GM12891 (cell line): ENCODE results near the gene NIP7.
"Not testable (repeated sequence)": the region's sequence is repeated elsewhere in the genome, so short reads cannot be mapped to it uniquely, and the experiment has no call there.

Experiments used
- DNase-seq: peaks from one replicate; pipeline ENCODE4 v3.0.0; 2011; ENCODE audit warnings: low spot score; ENCODE audit not compliant: insufficient read length
- FAIRE-seq: peaks from 2 replicates; lab custom pipeline; 2011; peaks lifted over from hg19 to GRCh38; lab: Jason Lieb, UNC
- PAX5 ChIP-seq: IDR thresholded peaks from 2 replicates; pipeline ENCODE4 v1.6.1; 2011; ENCODE audit warnings: low read length, moderate library complexity, mild to moderate bottlenecking; ENCODE audit not compliant: insufficient read depth, severe bottlenecking
- POLR2A ChIP-seq: IDR thresholded peaks from 2 replicates; pipeline ENCODE4 v1.6.1; 2011; ENCODE audit warnings: low read depth, low read length, control low read depth
- POLR2AphosphoS5 ChIP-seq: IDR thresholded peaks from 2 replicates; pipeline ENCODE4 v1.6.1; 2011; ENCODE audit warnings: low read depth, low read length, control low read depth
- POU2F2 ChIP-seq: IDR thresholded peaks from 2 replicates; pipeline ENCODE4 v1.6.1; 2011; ENCODE audit warnings: low read depth, mild to moderate bottlenecking, control low read depth, low read length, moderate library complexity
- SPI1 ChIP-seq: IDR thresholded peaks from 2 replicates; pipeline ENCODE4 v1.6.1; 2011; ENCODE audit warnings: low read depth, low read length, control low read depth
- TAF1 ChIP-seq: IDR thresholded peaks from 2 replicates; pipeline ENCODE4 v1.6.1; 2011; ENCODE audit warnings: low read depth, low read length, control low read depth

The NIP7 gene

GRCh38 chr16:69340095-69340644 lies 598 bp downstream of the NIP7 start:
- DNase-seq (no peak), FAIRE-seq (no peak)
- no peak for TF ChIP-seq TAF1
- no peak for TF ChIP-seq SPI1
- TF ChIP-seq POU2F2 = no peak
- TF ChIP-seq POLR2A = no peak
- no peak for TF ChIP-seq POLR2AphosphoS5
- TF ChIP-seq PAX5 = no peak

DNA sequence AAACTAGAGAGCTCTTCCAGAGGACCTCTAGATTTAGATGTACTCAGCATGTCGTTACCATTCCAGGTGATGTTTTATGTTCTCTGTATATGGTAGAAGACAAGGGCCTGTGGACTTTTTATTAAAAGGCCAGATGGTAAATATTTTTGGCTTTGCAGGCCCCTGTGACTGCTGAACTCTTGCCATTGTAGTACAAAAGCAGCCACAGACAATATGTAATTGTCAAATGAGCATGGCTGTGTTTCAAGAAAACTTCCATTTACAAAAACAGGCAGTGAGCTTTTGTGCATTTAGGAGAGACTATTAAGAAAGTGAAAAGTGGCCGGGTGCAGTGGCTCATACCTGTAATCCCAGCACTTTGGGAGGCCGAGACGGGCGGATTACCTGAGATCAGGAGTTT lies 4.6 kb downstream of the NIP7 start:
- FAIRE-seq = no peak
- no peak for DNase-seq
- TF ChIP-seq POLR2AphosphoS5 (no peak), SPI1 (no peak)

DNA sequence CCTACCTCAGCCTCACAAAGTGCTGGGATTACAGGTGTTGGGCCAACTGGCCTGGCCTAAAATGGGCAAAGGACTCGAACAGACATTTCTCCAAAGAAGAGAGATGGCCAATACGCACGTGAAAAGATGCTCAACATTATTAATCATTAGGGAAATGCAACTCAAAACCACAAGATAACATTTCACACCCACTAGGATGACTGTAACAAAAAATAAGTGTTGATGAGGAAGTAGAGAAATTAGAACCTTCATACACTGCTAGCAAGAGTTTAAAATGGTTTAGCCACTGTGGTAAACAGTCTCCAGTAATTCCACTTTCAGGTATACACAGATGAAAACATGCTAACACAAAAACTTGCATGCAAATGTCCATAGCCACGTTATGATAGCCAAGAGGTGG lies 6.4 kb downstream of the NIP7 start:
- TF ChIP-seq POLR2A (no peak), POU2F2 (no peak), PAX5 (no peak), SPI1 (no peak), POLR2AphosphoS5 (no peak), TAF1 (no peak)
- no peak for DNase-seq
- FAIRE-seq = peak; percentile 55

DNA sequence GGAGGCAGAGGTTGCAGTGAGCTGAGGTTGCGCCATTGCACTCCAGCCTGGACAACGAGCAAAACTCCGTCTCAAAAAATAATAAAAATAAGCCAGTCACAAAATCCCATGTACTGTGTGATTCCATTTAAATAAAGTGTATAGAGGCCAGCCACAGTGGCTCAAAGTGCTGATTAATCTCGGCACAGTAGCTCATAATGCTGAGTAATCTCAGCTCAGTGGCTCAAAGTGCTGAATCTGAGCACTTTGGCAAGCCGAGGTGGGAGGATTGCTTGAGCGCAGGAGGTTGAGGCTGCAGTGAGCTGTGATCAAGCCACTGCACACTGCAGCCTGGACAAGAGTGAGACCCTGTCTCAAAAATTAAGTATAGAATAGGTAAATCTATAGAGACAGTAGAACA lies 7.1 kb downstream of the NIP7 start:
- no peak for TF ChIP-seq POU2F2
- TF ChIP-seq PAX5 = no peak
- TF ChIP-seq TAF1 = no peak
- TF ChIP-seq SPI1 = no peak
- no peak for DNase-seq
- FAIRE-seq = no peak

DNA sequence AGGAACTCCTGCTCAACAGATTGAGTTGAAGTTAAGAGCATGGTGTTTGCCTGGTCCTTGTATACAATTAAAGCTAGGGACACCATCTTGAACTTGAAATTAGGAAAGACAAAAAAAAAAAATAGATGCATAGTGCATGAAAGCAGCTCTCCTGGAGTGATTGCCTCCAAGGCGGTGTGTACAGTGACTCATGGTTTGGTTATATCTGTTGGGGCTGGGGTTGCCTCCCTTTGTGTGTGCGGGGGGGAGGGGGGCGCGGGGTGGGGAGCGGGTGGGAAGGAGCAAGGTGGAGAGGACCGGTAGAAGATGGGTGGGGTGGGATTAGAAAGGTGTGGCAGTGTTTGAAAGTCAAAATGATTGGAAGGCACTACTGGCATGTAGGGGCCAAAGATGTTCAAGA lies 8.7 kb downstream of the NIP7 start:
- FAIRE-seq = no peak
- DNase-seq = no peak
- no peak for TF ChIP-seq TAF1
- no peak for TF ChIP-seq POLR2AphosphoS5
- TF ChIP-seq PAX5 = no peak
- no peak for TF ChIP-seq SPI1
- no peak for TF ChIP-seq POU2F2
- no peak for TF ChIP-seq POLR2A

- no peak for FAIRE-seq
- no peak for DNase-seq
- TF ChIP-seq POU2F2 = no peak
- no peak for TF ChIP-seq PAX5
- no peak for TF ChIP-seq SPI1
- TF ChIP-seq POLR2AphosphoS5 = no peak
- TF ChIP-seq POLR2A = no peak
- TF ChIP-seq TAF1 = no peak
Observed at GRCh38 chr16:69349536-69349935, 10.0 kb downstream of the NIP7 start.

- DNase-seq = no peak
- FAIRE-seq = no peak
- TF ChIP-seq PAX5 (no peak), POU2F2 (no peak), POLR2AphosphoS5 (no peak), TAF1 (no peak), SPI1 (no peak)
Observed at GRCh38 chr16:69350536-69351133, 11.1 kb downstream of the NIP7 start.

- no peak for TF ChIP-seq TAF1
- no peak for TF ChIP-seq PAX5
- TF ChIP-seq POLR2AphosphoS5 = no peak
- no peak for TF ChIP-seq POLR2A
- no peak for TF ChIP-seq SPI1
- no peak for TF ChIP-seq POU2F2
- FAIRE-seq (no peak), DNase-seq (no peak)
Observed at GRCh38 chr16:69351309-69352027, 11.9 kb downstream of the NIP7 start, which contains the start of gene TMED6. TSS of gene TMED6 (minus strand) at chr16:69351786. CDS start at chr16:69351753, 33 bp downstream.

DNA sequence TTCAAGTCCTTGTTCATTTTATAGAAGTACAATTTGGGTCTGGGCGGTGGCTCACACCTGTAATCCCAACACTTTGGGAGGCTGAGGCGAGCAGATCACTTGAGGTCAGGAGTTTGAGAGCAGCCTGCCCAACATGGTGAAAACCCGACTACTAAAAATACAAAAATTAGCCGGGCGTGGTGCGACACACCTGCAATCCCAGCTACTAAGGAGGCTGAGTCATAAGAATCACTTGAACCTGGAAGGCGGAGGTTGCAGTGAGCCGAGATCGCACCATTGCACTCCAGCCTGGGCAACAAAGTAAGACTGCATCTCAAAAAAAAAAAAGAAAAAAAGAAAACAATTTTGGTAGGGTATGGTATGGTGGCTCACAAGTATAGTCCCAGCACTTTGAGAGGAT lies 20.5 kb downstream of the NIP7 start:
- FAIRE-seq, DNase-seq: not testable (repeated sequence)

DNA sequence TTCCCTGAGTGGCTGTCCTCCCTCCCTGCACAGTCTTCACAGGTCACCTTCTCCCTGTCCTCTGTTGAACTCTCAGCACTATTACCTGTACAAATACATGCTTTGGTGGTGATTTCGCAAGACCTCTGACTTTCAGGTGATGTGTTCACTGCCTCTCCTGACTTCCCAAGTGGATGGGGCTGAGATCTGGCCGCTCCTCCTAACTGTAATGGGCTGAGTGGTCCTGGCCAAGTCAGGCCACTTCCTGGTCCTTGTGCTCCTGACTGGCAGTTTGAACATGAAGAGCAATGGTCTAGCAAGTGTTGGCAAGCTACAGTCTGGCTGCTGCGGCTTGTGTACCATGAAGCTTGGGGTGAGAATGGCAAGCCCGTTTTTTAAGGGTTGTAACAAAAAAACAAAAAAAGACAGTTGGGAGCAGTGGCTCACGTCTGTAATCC lies 23.7 kb downstream of the NIP7 start:
- FAIRE-seq (no peak), DNase-seq (no peak)
- TF ChIP-seq TAF1 = no peak
- TF ChIP-seq PAX5 = no peak
- TF ChIP-seq SPI1 = no peak
- no peak for TF ChIP-seq POU2F2
- TF ChIP-seq POLR2A = no peak
- no peak for TF ChIP-seq POLR2AphosphoS5
